ENCODE measurements around the gene GRAP. TPM values are rescaled to one million over a fixed set of nuclear protein-coding genes. Genes with fewer than 3 reads are reported as not detected.

GRAP gene
- total and polyA plus RNA-seq, 9 of the 15 experiments (the other 6 are each of a cell fraction or from before 2014, with no cell fraction given): 0.07 to 0.41 (median 0.19) TPM; not detected in 5

DNA sequence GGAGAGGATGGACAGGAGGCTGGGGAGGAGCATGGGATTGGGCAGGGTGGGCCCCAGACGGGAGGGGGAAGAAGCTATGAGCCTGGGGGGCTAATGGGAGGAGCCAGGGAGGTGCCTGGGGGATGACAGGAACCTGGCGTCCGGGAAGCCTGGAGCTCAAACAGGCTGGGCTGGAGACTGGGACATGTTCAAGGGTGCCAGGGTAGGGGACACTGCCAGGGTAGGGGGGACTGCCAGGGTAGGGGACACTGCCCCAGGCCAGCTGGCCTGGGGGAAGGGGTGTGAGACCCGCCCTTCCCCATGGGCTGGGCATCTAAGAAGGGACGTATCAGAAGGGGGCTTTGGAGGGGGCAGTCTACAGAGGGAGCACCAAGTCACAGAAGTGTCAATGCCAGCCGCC, 35.2 kb downstream of the GRAP start:
- Histone ChIP-seq H3K36me3 (ENCODE audit: control insufficient read depth, insufficient read depth, low read length) (no peaks in the 10 kb centered on the region), H3K27me3 (ENCODE audit: control insufficient read depth in 2 of 2, insufficient read depth in 2 of 2, low read length in 2 of 2) (no peaks in the 10 kb centered on the region), H3K79me2 (ENCODE audit: control insufficient read depth, insufficient read depth, low read length) (no peaks in the 10 kb centered on the region), H4K20me1 (replicated peaks; ENCODE audit: control insufficient read depth, insufficient read depth, low read length) (no peaks in the 10 kb centered on the region), H3K27ac (ENCODE audit: extremely low read depth, low read depth, low read length) (no peak overlapping the region), H3K4me3 (no peak overlapping the region), H3K9ac (ENCODE audit: insufficient read depth in 1 of 2, low read depth in 2 of 2, low read length in 2 of 2) (no peak overlapping the region), H3K4me1 (replicated peaks in 1 of 2; ENCODE audit: control insufficient read depth in 2 of 2, insufficient read depth in 2 of 2, low read length in 2 of 2) (peaks cover 0 to 14% of the 10 kb centered on the region in 2 experiments; a peak in 3 of 5 replicates), H3K9me3 (replicated peaks; ENCODE audit: control insufficient read depth, insufficient read depth, low read depth, low read length) (no peaks in the 10 kb centered on the region), H3K9me1 (ENCODE audit: control insufficient read depth, insufficient read depth, low read length) (no peaks in the 10 kb centered on the region), H2AFZ (ENCODE audit: low read depth, low read length) (no peak overlapping the region), H3K4me2 (ENCODE audit: insufficient read depth, low read length) (no peak overlapping the region)
- intact Hi-C loops (cut with micrococcal nuclease) (no loop called here), in situ Hi-C loops (cut with MboI) (no loop called here)
- WGBS (ENCODE audit: insufficient coverage, low coverage, missing lambda C conversion rate): 20% methylated on average over 4 of the region's 6 CpGs
- TF ChIP-seq TAL1 (IDR thresholded peaks at IDR 0.05) (no peak), TRIM25 (IDR thresholded peaks at IDR 0.05; ENCODE audit: borderline replicate concordance) (no peak), NR2C1 (IDR thresholded peaks at IDR 0.05) (no peak), NR2C1 (tag; IDR thresholded peaks at IDR 0.05) (no peak), REST (IDR thresholded peaks at IDR 0.05; ENCODE audit: borderline replicate concordance) (no peak), REST (CRISPR knock-in tag; IDR thresholded peaks at IDR 0.05; ENCODE audit: low read depth) (no peak), HDAC2 (IDR thresholded peaks at IDR 0.05) (no peak)
- DNase-seq (ENCODE audit: extremely low read depth in 1 of 4, low spot score in 3 of 4) (no peak), FAIRE-seq (no peak), ATAC-seq (no peak)
- no TSS peak for BruUV-seq (replicated peaks)
- ChIA-PET POLR2A (no interaction called here), CTCF (ENCODE audit: low intra/inter-chr PET ratio) (no interaction called here)

Data from K562 (cell line).